Anterior cingulate cortex (tissue), 58 donors: ENCODE results near the gene ANGPTL3.

Source experiments
- DNase-seq, 58 donors: peaks; one replicate each; lab custom pipeline; 2025; lab: John Stamatoyannopoulos, UW

Gene ANGPTL3

DNA sequence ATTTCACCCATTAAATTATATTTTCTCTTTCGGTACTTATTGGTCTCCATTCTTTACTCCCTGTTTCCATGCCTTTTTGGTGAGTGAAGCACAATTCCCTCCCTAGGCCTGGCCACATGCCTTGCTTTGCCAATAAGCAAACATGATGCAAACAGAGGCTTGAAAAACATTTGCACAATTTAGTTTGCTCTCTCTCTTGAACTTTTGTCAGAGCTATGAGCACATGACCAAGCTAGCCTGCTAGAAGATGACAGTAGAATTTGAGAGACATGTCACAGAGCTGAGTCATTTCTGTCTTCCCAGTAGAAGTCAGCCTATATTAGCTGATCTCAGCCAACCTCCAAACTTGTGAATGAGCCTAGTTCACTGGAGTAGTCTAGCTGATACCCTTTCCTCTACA lies 24.6 kb downstream of the ANGPTL3 start:
- DNase-seq, result no peak

DNA sequence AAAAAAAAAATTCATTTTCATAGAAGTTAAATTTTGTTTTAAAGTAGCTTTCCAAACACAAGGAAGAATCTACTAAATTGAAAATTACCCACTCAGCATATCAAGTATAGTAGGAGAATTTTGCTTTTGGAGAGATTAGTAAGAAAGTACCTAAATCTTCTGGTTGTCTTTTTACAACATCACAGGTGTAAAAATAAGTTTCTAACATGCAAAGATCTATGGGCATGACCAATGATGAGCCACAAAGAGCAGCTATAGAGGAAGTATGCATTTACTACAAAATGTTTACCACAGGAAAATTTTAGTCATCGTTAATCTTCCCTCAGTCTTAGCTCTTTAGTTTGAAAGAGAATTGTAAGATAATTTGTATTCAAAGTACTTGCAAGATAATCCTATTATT lies 28.1 kb downstream of the ANGPTL3 start:
- no peak for DNase-seq

DNA sequence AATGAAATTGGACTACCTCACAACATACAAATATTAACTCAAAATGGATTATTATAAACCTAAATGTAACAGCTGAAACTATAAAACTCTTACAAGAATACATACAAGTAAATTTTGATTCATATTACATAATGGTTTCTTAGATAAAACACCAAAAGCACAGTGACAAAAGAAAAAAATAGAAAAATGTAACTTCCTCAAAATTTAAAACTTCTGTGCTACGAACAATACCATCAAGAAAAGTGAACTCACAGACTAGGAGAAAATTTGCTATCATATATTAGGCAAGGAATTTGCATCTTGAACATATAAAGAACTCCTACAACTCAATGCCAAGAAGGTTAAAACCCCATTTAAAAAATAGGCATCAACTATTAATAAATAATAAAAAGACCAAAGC lies 31.2 kb downstream of the ANGPTL3 start:
- no peak for DNase-seq

DNA sequence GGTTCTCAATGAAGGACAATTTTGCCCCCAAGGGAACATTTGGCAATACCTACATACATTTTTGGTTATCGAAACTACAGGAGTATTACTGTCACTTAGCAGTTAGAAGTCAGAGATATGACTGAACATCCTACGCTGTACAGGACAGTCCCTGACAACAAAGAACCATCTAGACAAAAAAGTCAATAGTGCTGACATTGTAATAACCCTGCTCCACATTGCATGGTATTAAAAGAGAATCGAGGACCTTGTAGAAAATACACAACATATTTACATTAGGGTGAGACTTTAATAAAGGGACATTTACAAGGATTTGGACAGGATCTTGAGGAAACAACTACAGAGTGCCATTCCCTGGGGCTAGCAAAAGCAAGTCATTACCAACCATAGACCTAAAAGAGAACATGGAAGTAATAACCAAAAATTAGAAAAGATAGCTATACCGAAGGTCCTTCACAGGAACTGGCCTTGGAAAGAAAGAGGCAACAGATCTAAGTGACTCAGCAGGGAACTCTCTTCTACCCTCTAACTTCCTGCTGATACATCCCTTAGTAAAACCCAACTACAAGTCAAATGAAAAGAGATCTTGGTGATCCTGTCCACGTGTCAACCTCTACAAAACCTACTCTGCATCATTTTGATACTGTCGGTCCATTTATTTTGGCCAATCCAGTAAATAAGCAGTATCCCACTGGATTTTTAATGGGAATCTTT lies 40.2 kb downstream of the ANGPTL3 start:
- DNase-seq, result no peak

DNA sequence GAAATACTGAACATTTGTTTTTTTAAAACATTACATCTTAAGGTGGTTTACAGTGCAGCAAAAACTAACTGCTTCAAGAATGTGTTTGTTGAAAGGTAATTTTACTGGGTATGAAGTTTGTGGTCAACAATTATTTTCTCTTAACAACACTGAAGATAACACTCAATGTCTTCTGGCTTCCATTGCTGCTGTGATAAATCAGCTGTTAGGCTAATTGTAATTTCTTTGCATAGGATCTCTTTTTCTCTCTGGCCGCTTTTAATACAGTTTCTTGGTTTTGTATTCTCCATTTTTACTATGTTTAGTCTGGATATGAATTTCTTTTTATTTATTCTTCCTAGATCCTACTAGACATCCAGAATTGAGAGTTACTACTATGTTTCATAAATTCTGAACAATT lies 46.0 kb downstream of the ANGPTL3 start:
- no peak for DNase-seq

DNA sequence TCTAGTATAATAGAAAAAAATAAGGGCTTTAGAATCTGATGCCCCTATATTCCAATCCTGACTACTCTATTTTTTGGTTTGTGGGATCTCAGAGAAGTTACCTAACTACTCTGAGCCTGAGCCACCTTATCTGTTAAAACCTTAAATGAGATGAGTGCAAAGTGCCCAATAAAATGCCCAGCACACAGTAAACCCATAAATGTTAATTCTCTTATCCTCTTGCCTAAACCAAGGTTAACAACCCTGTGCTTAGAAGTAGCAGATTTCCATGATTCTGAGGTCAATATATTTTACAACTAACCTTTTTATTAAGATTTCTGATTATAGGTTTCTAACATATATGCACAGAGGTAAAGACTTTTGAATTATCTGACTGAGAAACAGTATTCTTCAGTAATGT lies 55.1 kb downstream of the ANGPTL3 start:
- no peak for DNase-seq

DNA sequence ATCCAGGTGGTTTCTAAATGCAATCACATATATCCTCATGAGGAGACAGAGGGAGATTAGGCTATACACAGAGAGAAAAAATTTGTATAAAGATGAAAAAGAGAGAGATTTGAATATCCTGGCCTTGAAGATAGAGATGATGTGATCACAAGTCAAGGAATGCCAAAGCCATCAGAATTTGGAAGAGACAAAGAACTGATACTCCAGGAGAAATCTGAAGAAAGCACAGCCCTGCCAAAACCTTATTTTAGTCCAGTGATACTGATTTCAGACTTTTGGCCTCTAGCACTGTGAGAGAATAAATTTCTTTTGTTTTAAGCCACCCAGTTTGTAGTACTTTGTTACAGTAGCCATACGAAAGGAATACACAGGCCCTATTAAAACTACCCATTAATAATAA lies 57.4 kb downstream of the ANGPTL3 start:
- no peak for DNase-seq
